Measurements from ENCODE around the gene CDR2L.
A peak's percentile ranks its signal among the peaks of the same experiment; 100 is the strongest.
"Not testable (repeated sequence)": the region's sequence is repeated elsewhere in the genome, so short reads cannot be mapped to it uniquely, and the experiment has no call there.

CDR2L gene

GRCh38 chr17:74960570-74961342 is 26.7 kb upstream of the CDR2L start:
- peak; percentile 91 for DNase-seq

- DNase-seq, result peak; percentile 67
These were observed 25.6 kb upstream of the CDR2L start for GRCh38 chr17:74961657-74962350.

- no peak for DNase-seq
These were observed 24.6 kb upstream of the CDR2L start for GRCh38 chr17:74962622-74963394.

- DNase-seq, result no peak
These were observed 23.8 kb upstream of the CDR2L start for GRCh38 chr17:74963656-74964055.

GRCh38 chr17:74964246-74964761 is 23.1 kb upstream of the CDR2L start:
- DNase-seq, result no peak

GRCh38 chr17:74964988-74965622 is 22.3 kb upstream of the CDR2L start:
- no peak for DNase-seq

GRCh38 chr17:74968361-74968780 is 19.1 kb upstream of the CDR2L start:
- DNase-seq, result no peak

- not testable (repeated sequence) for DNase-seq
These were observed 17.9 kb upstream of the CDR2L start for GRCh38 chr17:74969501-74969900.

GRCh38 chr17:74970395-74970794 is 17.0 kb upstream of the CDR2L start:
- no peak for DNase-seq

GRCh38 chr17:74971069-74971841 is 16.2 kb upstream of the CDR2L start:
- DNase-seq, result no peak

GRCh38 chr17:74971842-74972106 is 15.7 kb upstream of the CDR2L start:
- no peak for DNase-seq

GRCh38 chr17:74972107-74972972 is 15.1 kb upstream of the CDR2L start, which contains the start of gene HID1:
TSS of gene HID1 (minus strand) at chr17:74972759. CDS start at chr17:74972656, 103 bp downstream.
- DNase-seq, result no peak

- DNase-seq, result no peak
These were observed 14.5 kb upstream of the CDR2L start for GRCh38 chr17:74972973-74973328.

- DNase-seq, result no peak
These were observed 11.5 kb upstream of the CDR2L start for GRCh38 chr17:74975943-74976342.

GRCh38 chr17:74977802-74978201 is 9.6 kb upstream of the CDR2L start:
- no peak for DNase-seq

GRCh38 chr17:74978240-74978639 is 9.2 kb upstream of the CDR2L start:
- no peak for DNase-seq

GRCh38 chr17:74979408-74980146 is 7.9 kb upstream of the CDR2L start:
- no peak for DNase-seq

GRCh38 chr17:74981318-74981978 is 6.0 kb upstream of the CDR2L start:
- DNase-seq, result no peak

GRCh38 chr17:74981979-74982662 is 5.3 kb upstream of the CDR2L start:
- DNase-seq, result peak; percentile 49
